ENCODE measurements around the gene HRH1.
"Not testable (repeated sequence)": the region's sequence is repeated elsewhere in the genome, so short reads cannot be mapped to it uniquely, and the experiment has no call there.

The HRH1 gene

GRCh38 chr3:11206953-11207352 is 52.7 kb downstream of the HRH1 start:
- DNase-seq = no peak

DNA sequence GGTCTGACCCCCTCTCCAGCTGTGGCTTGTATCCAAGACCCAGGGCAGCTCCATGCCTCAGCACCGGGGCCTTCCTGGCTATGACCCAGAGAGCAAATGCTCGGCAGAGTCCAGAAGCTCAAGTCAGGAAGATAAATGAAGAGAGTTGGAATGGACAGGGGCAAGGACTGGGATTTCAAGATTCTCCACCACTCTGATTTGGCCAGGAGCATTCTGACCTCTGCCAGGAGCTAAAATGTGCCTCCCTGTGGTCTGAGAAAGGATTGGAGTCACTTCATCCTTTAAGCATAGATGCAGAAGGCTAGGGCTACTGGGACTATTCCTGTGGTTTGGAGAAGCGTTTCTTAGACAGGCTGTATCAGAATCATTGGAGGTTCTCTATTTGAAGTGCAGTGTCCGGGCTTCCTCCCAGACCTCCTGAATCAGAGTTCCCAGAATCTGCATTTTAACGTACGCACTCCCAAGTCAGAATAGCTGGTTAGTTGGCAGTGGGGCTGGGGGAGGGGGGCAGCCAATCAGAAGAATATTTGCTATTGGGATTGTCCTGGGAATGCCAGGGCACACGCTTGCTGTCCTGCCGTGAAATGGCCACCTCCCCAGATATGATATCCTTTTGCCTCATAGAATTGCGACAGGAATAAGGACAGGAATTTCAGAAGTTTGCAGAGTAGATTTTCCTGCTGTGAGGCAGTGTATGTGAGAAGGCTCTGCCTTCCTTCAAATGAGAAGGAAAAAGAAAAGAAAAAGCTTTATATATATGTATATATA is 57.4 kb downstream of the HRH1 start:
- no peak for DNase-seq

GRCh38 chr3:11212299-11212608 is 58.0 kb downstream of the HRH1 start:
- DNase-seq = no peak

DNA sequence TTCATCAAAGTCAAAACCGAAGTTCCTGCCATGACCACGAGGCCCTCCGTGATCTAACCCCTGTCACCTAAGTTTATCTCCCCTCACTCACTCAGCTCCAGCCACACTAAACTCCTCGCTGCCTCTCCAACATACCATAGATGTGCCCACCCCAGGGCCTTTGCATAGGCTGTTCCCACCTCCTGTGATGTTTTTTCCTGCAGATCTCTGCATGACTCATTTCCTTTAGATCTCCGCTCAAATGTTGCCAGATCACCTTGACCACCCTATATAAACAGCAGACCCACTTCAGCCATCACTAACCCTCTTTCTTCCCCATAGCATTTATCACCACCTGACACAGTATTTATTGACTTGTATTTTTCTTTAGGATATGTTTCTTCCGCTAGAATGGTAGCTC is 58.5 kb downstream of the HRH1 start:
- no peak for DNase-seq

DNA sequence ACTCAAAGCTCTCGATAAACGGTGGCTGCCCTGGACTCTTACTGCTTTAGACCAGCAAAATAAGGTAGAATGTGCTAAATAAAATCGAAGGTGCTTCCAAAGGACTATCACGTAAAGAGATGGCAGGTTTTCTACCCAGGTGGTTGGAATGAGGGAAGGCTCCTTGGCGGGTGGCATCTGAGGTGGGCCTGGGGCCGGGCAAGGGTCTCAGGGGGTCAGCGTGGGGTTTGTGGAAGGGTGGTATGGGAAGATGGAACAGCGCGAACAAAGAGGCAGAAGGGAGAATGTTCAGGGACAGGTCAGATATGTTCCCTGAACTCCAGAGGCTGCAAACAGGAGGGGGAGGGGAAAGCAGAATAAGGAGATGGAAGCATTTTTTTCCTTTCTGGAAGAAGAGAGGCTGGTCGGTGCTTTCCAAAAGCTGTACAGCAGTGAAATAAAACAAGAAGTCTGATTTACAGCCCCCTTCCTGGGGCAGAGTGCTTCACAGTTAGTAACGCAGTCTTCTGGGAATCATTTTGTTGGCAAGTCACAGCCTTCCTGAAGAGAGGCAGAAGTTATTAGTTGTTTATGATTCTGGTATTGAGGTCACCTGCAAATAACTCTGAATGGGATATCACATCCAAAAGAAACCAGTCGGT is 59.6 kb downstream of the HRH1 start:
- DNase-seq = no peak

- peak in 1 of 5 experiments; percentile 44 for DNase-seq
Measured at GRCh38 chr3:11214451-11214978, 60.2 kb downstream of the HRH1 start.

DNA sequence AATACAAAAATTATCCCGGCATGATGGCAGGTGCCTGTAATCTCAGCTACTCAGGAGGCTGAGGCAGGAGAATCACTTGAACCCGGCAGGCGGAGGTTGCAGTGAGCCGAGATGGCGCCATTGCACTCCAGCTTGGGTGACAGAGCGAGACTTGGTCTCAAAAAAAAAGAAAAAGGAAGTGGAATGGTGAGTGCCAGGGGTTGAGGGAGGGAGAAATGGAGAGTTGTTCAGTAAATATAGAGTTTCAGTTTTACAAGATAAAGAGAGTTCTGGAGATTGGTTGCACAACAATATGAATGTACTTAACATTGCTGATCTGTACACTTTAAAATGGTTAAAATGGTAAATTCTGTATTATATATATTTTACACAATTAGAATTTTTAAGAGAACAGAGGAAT is 63.1 kb downstream of the HRH1 start:
- DNase-seq = not testable (repeated sequence)

DNA sequence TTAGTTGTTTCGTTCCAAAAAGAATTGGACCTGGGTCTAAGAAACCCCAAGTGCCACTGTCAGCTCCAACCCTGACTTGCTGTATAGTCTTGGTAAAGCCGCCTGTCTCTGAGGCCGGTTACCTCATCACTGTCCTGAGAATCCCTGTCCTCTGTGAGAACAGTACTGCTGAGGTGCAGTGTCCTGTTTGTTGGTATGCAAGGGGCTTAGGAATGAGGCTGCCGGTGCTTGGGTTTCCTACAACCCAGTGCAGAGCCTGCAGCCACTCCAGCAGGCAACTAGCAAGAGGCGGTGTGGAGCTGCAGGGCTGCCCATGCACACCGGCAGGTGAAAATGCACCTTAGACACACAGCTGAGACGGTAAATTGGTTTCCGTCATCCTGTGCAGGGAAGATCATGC is 65.9 kb downstream of the HRH1 start:
- no peak for DNase-seq

DNA sequence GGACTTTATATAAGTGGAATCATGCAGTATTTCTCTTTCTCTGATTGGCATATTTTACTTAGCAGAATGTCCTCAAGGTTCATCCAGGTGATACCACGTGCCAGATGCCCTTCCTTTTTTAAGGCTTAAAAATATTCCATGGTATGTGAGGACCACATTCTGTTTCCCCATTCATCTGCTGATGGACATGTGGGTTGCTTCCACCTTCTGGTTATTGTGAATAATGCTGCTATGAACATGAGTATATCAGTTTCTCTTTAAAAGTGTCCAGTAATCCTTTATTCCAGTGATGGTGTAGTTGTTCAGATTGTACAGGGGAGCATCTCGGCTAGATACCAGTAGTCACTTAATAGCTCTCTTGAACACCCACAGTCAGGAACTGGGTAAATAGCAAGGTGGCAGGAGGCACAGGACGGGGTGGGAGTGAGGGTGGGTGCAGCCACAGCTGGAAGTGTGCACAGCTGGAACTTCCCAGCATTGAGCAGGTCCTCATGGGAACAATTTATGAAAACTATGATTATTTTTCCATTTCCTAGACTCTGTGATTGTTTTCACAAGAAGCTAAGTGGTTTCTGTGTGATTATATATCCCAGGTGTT is 67.6 kb downstream of the HRH1 start:
- DNase-seq = no peak

DNA sequence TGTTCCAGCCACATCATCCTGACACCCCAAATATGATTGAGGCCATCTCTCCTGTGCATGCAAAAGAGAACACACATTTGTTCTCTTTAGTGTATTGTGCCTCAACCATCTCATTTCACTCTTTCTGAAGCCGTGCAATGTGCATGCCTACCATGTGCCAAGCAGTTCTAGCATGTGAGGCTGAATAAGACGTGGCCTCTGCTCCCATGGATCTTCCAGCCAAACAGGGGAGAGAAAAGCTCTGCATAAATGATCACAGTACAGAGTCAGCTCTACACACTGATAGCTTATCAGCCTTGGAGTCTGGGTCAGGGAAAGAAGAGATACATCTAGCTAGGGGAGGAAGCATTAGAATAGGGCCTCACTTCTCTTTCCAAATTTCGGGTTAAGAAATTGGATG is 69.7 kb downstream of the HRH1 start:
- DNase-seq = no peak

DNA sequence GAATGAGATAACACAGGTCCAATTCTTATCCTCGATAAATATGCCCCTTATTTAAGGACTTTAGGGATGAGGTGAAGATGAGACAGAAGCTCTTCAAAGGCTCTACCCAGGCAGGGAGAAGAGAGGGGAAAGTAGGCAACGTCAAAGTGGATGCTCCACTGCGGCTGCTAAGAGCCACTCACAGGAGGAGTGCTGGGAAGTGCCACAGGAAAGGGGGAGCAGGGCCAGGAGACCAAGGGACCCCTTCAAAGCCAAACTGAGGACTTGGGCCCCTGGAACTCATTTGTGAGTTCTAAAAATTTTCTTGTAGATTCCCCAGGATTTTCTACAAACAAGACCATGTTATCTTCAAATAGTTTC is 70.6 kb downstream of the HRH1 start:
- DNase-seq = no peak

DNA sequence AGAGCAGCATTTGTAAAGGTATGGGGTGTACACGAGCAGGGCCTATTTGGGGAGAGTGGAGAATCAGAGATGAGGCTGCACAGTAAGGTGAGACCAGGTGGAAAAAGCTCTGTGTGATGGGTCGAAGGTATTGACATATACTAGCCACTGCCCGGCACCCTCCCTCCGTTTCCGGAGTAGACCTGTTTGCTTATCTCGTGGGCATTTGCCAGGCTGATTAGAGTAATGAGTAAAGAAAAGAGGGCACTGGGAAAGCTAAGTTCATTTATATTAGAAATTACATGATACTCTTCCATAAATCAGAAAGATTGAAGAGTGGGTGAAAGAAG is 71.7 kb downstream of the HRH1 start:
- no peak for DNase-seq

GRCh38 chr3:11228041-11228440 is 73.7 kb downstream of the HRH1 start:
- DNase-seq = no peak

- no peak for DNase-seq
Measured at GRCh38 chr3:11230125-11230524, 75.8 kb downstream of the HRH1 start.

- DNase-seq = no peak
Measured at GRCh38 chr3:11230832-11231231, 76.5 kb downstream of the HRH1 start.

DNA sequence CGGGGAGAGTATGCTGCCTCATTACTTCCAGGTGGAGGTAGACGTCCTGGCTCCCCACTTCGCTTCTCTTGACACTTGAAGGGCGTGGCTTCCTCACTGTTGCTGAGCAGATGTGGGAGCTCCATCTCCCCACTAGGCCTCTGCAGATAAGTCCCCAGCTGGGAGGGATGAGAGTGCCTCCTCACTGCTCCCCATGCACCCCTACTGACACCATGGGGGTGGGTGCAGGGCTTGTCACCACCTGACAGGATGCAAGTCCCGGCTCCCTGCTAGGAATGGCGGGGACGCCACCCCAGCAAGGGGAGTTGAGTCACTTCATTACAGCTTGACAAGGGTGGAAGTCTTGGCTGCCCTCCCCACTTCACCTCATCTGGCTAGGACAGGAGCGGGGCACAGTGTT is 81.1 kb downstream of the HRH1 start:
- DNase-seq = no peak

GRCh38 chr3:11236588-11237461 is 82.5 kb downstream of the HRH1 start:
- peak; percentile 49 to 68 (median 58) for DNase-seq

- peak in 1 of 5 experiments; percentile 94 for DNase-seq
Measured at GRCh38 chr3:11238060-11238459, 83.8 kb downstream of the HRH1 start.

- peak in 1 of 5 experiments; percentile 93 for DNase-seq
Measured at GRCh38 chr3:11238880-11239279, 84.6 kb downstream of the HRH1 start.

- no peak for DNase-seq
Measured at GRCh38 chr3:11239796-11240195, 85.5 kb downstream of the HRH1 start.

- peak in 1 of 5 experiments; percentile 19 for DNase-seq
Measured at GRCh38 chr3:11240496-11240895, 86.2 kb downstream of the HRH1 start.

DNA sequence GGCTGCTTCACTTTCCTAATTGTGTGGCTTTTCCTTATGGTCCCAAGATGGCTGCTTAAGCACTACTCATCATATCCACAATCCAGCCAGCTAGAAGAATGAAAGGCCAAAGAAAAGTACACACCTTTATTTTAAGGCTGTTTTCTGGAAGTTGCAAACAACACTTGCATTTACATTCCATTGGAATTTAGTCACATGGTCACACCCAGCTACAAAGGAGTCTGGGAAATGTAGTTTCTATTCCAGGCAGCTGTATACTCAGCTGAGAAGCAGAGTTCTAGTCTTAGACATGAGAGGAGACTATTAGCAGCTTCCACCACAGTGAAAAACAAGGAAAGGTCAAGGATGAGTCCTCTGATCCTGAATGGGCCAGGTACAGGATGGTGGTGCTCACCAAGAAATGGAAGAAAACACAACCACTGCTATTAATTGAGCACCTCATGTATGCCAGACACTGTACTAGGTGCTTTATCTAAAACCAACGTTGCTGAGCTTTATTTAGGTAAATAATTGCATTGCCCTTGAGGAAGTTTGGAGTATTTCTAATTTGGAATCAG is 89.9 kb downstream of the HRH1 start:
- DNase-seq = no peak

DNA sequence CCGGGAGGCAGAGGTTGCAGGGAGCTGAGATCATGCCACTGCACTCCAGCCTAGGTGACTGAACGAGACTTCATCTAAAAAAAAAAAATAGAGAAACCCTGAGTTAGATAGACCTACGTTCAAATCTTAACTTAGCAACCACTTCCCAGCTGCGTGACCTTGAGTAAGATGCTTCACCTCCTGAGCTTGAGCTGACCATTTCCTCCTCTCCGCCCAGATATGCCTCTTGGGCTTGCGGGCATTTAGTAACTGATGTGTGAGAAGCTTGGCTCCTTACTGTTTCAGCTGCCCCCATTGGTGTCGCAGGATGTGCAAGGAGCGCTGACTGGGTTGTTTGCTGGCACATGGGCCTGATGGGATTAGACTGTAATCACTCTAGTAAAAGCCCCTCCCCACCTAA is 91.0 kb downstream of the HRH1 start:
- DNase-seq = peak in 1 of 5 experiments; percentile 58
